Keratinocyte (primary cell): Measurements from ENCODE around the gene EIF3L. TPM values are rescaled to one million over a fixed set of nuclear protein-coding genes. Genes with fewer than 3 reads are reported as not detected.
A peak's percentile ranks its signal among the peaks of the same experiment; 100 is the strongest.

ENCODE experiments used
- DNase-seq: peaks from one replicate; pipeline ENCODE4 v3.0.0-alpha.2; 2011; ENCODE audit warnings: low read depth, missing footprints, low spot score
- FAIRE-seq: peaks from 2 replicates; lab custom pipeline; 2011; peaks lifted over from hg19 to GRCh38; lab: Jason Lieb, UNC
- H2AFZ ChIP-seq: 2 replicates; pipeline ENCODE4 v1.6.0; 2012; ENCODE audit warnings: low read length, control low read depth, inconsistent platforms; ENCODE audit not compliant: control insufficient read depth
- H3K27ac ChIP-seq: 2 replicates; pipeline ENCODE4 v1.5.1; 2011; ENCODE audit warnings: low read length; ENCODE audit not compliant: control insufficient read depth, insufficient read depth
- H3K27me3 ChIP-seq: 3 replicates; pipeline ENCODE4 v1.6.0; 2011; ENCODE audit warnings: low read length; ENCODE audit not compliant: control insufficient read depth, insufficient read depth; ENCODE audit errors: extremely low read depth
- H3K36me3 ChIP-seq, 2 experiments: 2 replicates in 1 of 2; 3 replicates in 1 of 2; pipeline ENCODE4 v1.5.1; 2011; ENCODE audit warnings: low read length in 2 of 2, mild to moderate bottlenecking in 1 of 2; ENCODE audit not compliant: control insufficient read depth in 2 of 2, insufficient read depth in 2 of 2; ENCODE audit errors: extremely low read depth in 1 of 2
- H3K4me1 ChIP-seq: 3 replicates; pipeline ENCODE4 v1.5.1; 2011; ENCODE audit warnings: low read length; ENCODE audit not compliant: control insufficient read depth, insufficient read depth; ENCODE audit errors: extremely low read depth
- H3K4me2 ChIP-seq: 3 replicates; pipeline ENCODE4 v1.6.0; 2011; ENCODE audit warnings: low read depth, low read length; ENCODE audit not compliant: control insufficient read depth, insufficient read depth; ENCODE audit errors: extremely low read depth
- H3K4me3 ChIP-seq, 3 experiments: fragments of 200-600 bp in 1 of 3; sonication (generic) in 1 of 3; 2 replicates in 2 of 3; 3 replicates in 1 of 3; pipeline ENCODE4 v1.5.1; 2011 to 2016; ENCODE audit warnings: low read length in 3 of 3, mild to moderate bottlenecking in 3 of 3, control low read depth in 2 of 3, inconsistent platforms in 1 of 3, low read depth in 1 of 3, mixed read lengths in 1 of 3, mixed run types in 1 of 3, moderate library complexity in 1 of 3; ENCODE audit not compliant: control insufficient read depth in 2 of 3, insufficient read depth in 2 of 3; ENCODE audit errors: extremely low read depth in 1 of 3
- H3K79me2 ChIP-seq: 2 replicates; pipeline ENCODE4 v1.6.0; 2012; ENCODE audit warnings: low read length; ENCODE audit not compliant: control insufficient read depth, insufficient read depth
- H3K9ac ChIP-seq: 3 replicates; pipeline ENCODE4 v1.6.0; 2011; ENCODE audit warnings: low read length; ENCODE audit not compliant: control insufficient read depth, insufficient read depth; ENCODE audit errors: extremely low read depth
- H3K9me1 ChIP-seq: 3 replicates; pipeline ENCODE4 v1.6.0; 2011; ENCODE audit warnings: low read length; ENCODE audit not compliant: control insufficient read depth, insufficient read depth; ENCODE audit errors: extremely low read depth
- H3K9me3 ChIP-seq: 2 replicates; pipeline ENCODE4 v1.5.1; 2012; ENCODE audit warnings: low read depth, low read length; ENCODE audit not compliant: control insufficient read depth
- H4K20me1 ChIP-seq: 3 replicates; pipeline ENCODE4 v1.6.0; 2011; ENCODE audit warnings: low read length; ENCODE audit not compliant: control insufficient read depth, insufficient read depth; ENCODE audit errors: extremely low read depth
- CTCF ChIP-seq, 3 experiments: IDR thresholded peaks in 1 of 3; conservative IDR thresholded peaks in 1 of 3; optimal IDR thresholded peaks in 1 of 3; 2 replicates in 2 of 3; 3 replicates in 1 of 3; pipeline versions ENCODE3 to v1.5.1; 2011; ENCODE audit warnings: low read length in 3 of 3, mild to moderate bottlenecking in 3 of 3, moderate library complexity in 2 of 3, control low read depth in 1 of 3, inconsistent platforms in 1 of 3; ENCODE audit not compliant: insufficient read depth in 2 of 3; ENCODE audit errors: extremely low read depth in 1 of 3
- EZH2 ChIP-seq: IDR thresholded peaks from one replicate; pipeline ENCODE4 v1.6.1; 2012; ENCODE audit warnings: inconsistent platforms, mild to moderate bottlenecking, low read length, moderate library complexity
- dilution Hi-C: fragments of 300-500 bp; cut with MboI; formaldehyde crosslinking; loops from one replicate; pipeline ENCODE4 v1.7.0; 2020; ENCODE audit warnings: low sequenced_read_pairs; ENCODE audit not compliant: extremely low pct_ligation_motif_present
- polyA plus RNA-seq, 5 experiments: library from polyadenylated mRNA; depleted of rRNA in 3 of 5; stranded (reverse) in 3 of 5; stranded (forward) in 1 of 5; unstranded in 1 of 5; fragments of >200 nt; gene quantifications; 1 replicate in 1 of 5; 2 replicates in 3 of 5; 3 replicates in 1 of 5; pipeline versions ENCODE4 v1.2.1 to v1.2.3, GENCODE V29; 2011 to 2012; ENCODE audit warnings: missing spikeins in 2 of 5, low read depth in 1 of 5, low replicate concordance in 1 of 5
- small RNA-seq, 3 experiments: library from RNA; depleted of rRNA; stranded (forward); fragments of <200 nt; gene quantifications; one replicate each; pipeline ENCODE3, GENCODE V24; 2012; ENCODE audit warnings: low read depth in 3 of 3, low replicate concordance in 1 of 3; ENCODE audit not compliant: insufficient read length in 3 of 3

Gene EIF3L
- polyA plus RNA-seq, 1 donor (not counting 4 experiments of a cell fraction or from before 2014, with no cell fraction given), result 639 TPM

DNA sequence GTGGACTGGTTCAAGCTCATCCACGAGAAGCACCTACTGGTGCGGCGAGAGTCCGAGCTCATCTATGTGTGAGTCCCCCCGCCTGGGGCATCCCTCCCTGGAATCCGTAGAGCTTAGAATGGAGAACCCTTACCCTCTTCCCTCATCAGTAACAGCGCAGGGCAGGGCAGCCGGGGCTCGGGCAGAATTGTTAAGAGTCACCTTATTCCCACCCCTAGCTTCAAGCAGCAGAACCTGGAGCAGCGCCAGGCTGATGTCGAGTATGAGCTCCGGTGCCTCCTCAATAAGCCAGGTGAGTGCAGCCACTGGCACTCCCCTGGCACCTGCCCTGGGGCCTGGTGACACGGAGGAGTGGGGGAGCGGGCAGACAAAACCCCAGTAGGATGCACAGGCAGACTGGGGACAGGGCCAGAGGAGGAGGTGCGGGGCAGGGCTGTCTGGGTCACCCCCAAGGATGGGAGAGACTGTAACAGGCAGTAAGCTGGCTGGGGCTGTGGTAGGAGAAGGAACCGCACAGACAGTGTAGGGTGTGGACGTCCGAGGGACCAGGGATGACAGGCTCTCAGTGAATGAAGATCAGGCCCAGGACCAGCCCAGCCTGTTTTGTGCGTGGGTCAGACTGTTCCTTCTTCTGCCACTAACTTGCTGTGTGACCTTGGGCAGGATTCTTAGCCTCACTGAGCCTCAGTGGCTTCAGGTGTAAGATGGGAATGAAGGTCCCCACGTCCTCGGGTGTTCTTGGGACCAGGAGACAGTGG, 83.8 kb downstream of the EIF3L start:
- Histone ChIP-seq H3K27ac (peak overlapping the region; percentile 46), H3K4me2 (peak overlapping the region; percentile 25), H2AFZ (no peak overlapping the region), H3K4me3 (no peak overlapping the region), H3K9ac (no peak overlapping the region), H3K36me3 (peaks cover 48 to 58% of the 10 kb centered on the region in 2 experiments), H3K79me2 (peaks cover 34% of the 10 kb centered on the region), H3K27me3 (no peaks in the 10 kb centered on the region), H3K9me1 (peaks cover 5% of the 10 kb centered on the region), H3K4me1 (peaks cover 21% of the 10 kb centered on the region), H3K9me3 (no peaks in the 10 kb centered on the region), H4K20me1 (peaks cover 39% of the 10 kb centered on the region)
- dilution Hi-C loops, result no loop called here
- FAIRE-seq (peak; percentile 26), DNase-seq (no peak)
- no peak for TF ChIP-seq EZH2
- no peak for TF ChIP-seq CTCF (optimal IDR thresholded peaks at IDR 0.05 in 1 of 3, IDR thresholded peaks at IDR 0.05 in 1 of 3, conservative IDR thresholded peaks at IDR 0.05 in 1 of 3; ENCODE audit: extremely low read depth in 1 of 3, insufficient read depth in 2 of 3, low read length in 3 of 3)

- Histone ChIP-seq H3K4me3 (no peak overlapping the region), H3K4me2 (peak overlapping the region; percentile 25), H3K36me3 (peaks cover 45 to 60% of the 10 kb centered on the region in 2 experiments), H3K9ac (peak overlapping the region; percentile 28), H3K4me1 (peaks cover 21% of the 10 kb centered on the region), H4K20me1 (peaks cover 36% of the 10 kb centered on the region), H2AFZ (no peak overlapping the region), H3K9me3 (no peaks in the 10 kb centered on the region), H3K79me2 (peaks cover 30% of the 10 kb centered on the region), H3K9me1 (peaks cover 5% of the 10 kb centered on the region), H3K27ac (peak overlapping the region; percentile 46), H3K27me3 (no peaks in the 10 kb centered on the region)
- FAIRE-seq (peak; percentile 94), DNase-seq (peak; percentile 63)
- dilution Hi-C loops, result no loop called here
- TF ChIP-seq EZH2 (no peak), CTCF (optimal IDR thresholded peaks at IDR 0.05 in 1 of 3, IDR thresholded peaks at IDR 0.05 in 1 of 3, conservative IDR thresholded peaks at IDR 0.05 in 1 of 3; ENCODE audit: extremely low read depth in 1 of 3, insufficient read depth in 2 of 3, low read length in 3 of 3) (peak; percentile 98 to 99 (median 99))
Measured at GRCh38 chr22:37933711-37934376, 84.6 kb downstream of the EIF3L start.

Small RNA genes within 50 kb of the gene (small RNA-seq; reads per million reads assigned to genes)
- gene MIR659, result 0.20 to 5.7 (median 4.0) reads per million in 3 experiments

Other genes with a start within 250 kb of the EIF3L start
- 29.2 to 36.4 TPM (median 32.5 TPM) in 3 replicates for gene GGA1, start 240.6 kb upstream of the EIF3L start, polyA plus RNA-seq
- 27.2 to 49.8 TPM (median 32.6 TPM) in 3 replicates for gene SH3BP1, start 209.8 kb upstream of the EIF3L start, polyA plus RNA-seq
- 4.6 to 6.3 TPM (median 5.2 TPM) in 3 replicates for gene PDXP, start 190.7 kb upstream of the EIF3L start, polyA plus RNA-seq
- gene LGALS1, start 173.8 kb upstream of the EIF3L start, polyA plus RNA-seq, result 1,629 to 5,918 TPM (median 2,086 TPM) in 3 replicates
- gene NOL12, start 163.1 kb upstream of the EIF3L start, polyA plus RNA-seq, result 22.1 to 23.8 TPM (median 22.1 TPM) in 3 replicates
- gene TRIOBP, start 152.4 kb upstream of the EIF3L start, polyA plus RNA-seq, result 13.9 to 24.8 TPM (median 22.2 TPM) in 3 replicates
- gene GCAT, start 41.5 kb upstream of the EIF3L start, polyA plus RNA-seq, result 8.2 to 8.5 TPM (median 8.4 TPM) in 3 replicates
- not detected in 3 replicates for gene GALR3, start 26.0 kb upstream of the EIF3L start, polyA plus RNA-seq
- gene ANKRD54, start 5.1 kb upstream of the EIF3L start, polyA plus RNA-seq, result 12.3 to 19.4 TPM (median 17.1 TPM) in 3 replicates
- 42.8 to 108 TPM (median 65.0 TPM) in 3 replicates for gene MICALL1, start 56.9 kb downstream of the EIF3L start, polyA plus RNA-seq
- 0.10 TPM in 1 of 3 replicates, not detected in the others for gene C22orf23, start 104.2 kb downstream of the EIF3L start, polyA plus RNA-seq
- gene POLR2F, start 104.3 kb downstream of the EIF3L start, polyA plus RNA-seq, result 101 to 119 TPM (median 108 TPM) in 3 replicates
- gene SOX10, start 135.1 kb downstream of the EIF3L start, polyA plus RNA-seq, result not detected in 3 replicates
- 26.8 to 33.0 TPM (median 28.8 TPM) in 3 replicates for gene PICK1, start 208.0 kb downstream of the EIF3L start, polyA plus RNA-seq
- gene SLC16A8, start 234.8 kb downstream of the EIF3L start, polyA plus RNA-seq, result not detected in 3 replicates